Activated CD4-positive, alpha-beta T cell treated with anti-CD3 and anti-CD28 coated beads, Interleukin-10, Interleukin-2, amounts not matched to agents 100 ng/mL and 50 ng/mL, durations not matched to agents 16 hours and 8 hours (primary cell): ENCODE data around the gene RWDD4.

ENCODE experiments used
- DNase-seq: peaks from one replicate; pipeline ENCODE4 v3.0.0-alpha.2; 2020

The RWDD4 gene

GRCh38 chr4:183599284-183599683, 59.7 kb downstream of the RWDD4 start:
- no peak for DNase-seq

GRCh38 chr4:183596067-183596757, 62.8 kb downstream of the RWDD4 start:
- DNase-seq = no peak

- no peak for DNase-seq
These were observed 64.2 kb downstream of the RWDD4 start for GRCh38 chr4:183594823-183595222.

GRCh38 chr4:183591301-183591700, 67.7 kb downstream of the RWDD4 start:
- no peak for DNase-seq
